ENCODE results near the gene AP1G2. TPM values are rescaled to one million over a fixed set of nuclear protein-coding genes. Genes with fewer than 3 reads are reported as not detected.

AP1G2 gene
- polyA plus RNA-seq, 2 of the 4 experiments (the other 2 are of a cell fraction), result 80.6 to 83.7 TPM

DNA sequence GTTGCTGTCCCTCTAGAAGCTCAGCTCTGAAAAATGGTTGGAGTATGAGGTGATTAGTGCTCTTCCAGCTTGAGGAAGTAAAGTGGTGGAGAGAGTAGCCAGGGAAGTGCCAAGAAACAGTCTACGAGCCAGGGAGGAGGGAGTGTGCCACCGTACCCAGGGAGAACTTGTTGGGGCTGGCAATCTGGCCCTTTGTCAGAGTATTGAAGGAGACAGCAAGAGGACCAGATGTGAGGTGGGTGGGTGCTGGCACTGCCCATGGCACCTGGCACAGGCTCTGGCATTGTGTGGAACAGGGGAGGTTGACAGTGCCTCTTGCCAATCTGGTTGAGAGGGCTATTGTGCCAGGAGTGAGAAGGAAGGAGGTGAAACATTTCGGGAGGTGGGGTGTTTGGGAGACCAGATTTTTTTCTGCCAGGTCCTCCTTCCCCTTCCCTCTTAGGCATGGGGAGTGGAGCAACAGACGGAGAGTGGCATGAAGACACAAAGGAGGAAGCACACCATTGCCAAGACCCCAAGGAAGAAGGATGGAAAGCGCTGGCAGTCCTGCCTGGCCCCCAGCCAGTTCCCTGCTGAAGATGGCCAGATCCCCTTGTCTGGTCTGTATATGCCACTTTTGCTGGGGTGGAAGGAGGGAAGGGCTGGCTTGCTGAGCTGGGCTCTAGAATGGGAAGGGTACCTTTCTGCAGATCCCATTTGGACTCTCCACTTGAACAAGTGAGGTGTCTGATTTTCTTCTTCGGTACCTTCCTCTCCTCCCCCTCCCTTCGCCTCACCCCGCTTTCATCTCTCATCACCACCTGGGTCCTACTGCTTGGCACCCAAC lies 53.6 kb downstream of the AP1G2 start:
- Histone ChIP-seq H3K27ac (no peak overlapping the region), H3K4me1 (no peaks in the 10 kb centered on the region), H3K9me3 (no peaks in the 10 kb centered on the region), H3K4me2 (no peak overlapping the region), H3K4me3 (no peak overlapping the region)
- ChIA-PET POLR2A (no interaction called here), CTCF (interaction anchor here (0.5 kb wide), 1 partner anchor 24 kb away, joined by 3 read pairs; no protein-coding TSS in a partner anchor)
- 73% methylated on average over 8 of the region's 8 CpGs for WGBS (ENCODE audit: missing lambda C conversion rate)
- TF ChIP-seq ESRRA (IDR thresholded peaks at IDR 0.05; ENCODE audit: borderline replicate concordance, low read length), result no peak
- no peak for TF ChIP-seq FOSL2 (IDR thresholded peaks at IDR 0.05)
- TF ChIP-seq FOSL2 (CRISPR knock-in tag; IDR thresholded peaks at IDR 0.05), result no peak
- TF ChIP-seq SMC3 (IDR thresholded peaks at IDR 0.05), result no peak
- no peak for TF ChIP-seq PBX3 (IDR thresholded peaks at IDR 0.05)
- TF ChIP-seq ATOH8 (CRISPR knock-in tag; IDR thresholded peaks at IDR 0.05; ENCODE audit: low read depth), result no peak
- TF ChIP-seq JUNB (IDR thresholded peaks at IDR 0.05), result no peak
- TF ChIP-seq TP53 (CRISPR knock-in tag; IDR thresholded peaks at IDR 0.05), result no peak
- TF ChIP-seq KDM1A (IDR thresholded peaks at IDR 0.05; ENCODE audit: low read depth), result no peak
- TF ChIP-seq HMGXB4 (CRISPR knock-in tag; IDR thresholded peaks at IDR 0.05; ENCODE audit: borderline replicate concordance), result no peak
- TF ChIP-seq FOSB (CRISPR knock-in tag; IDR thresholded peaks at IDR 0.05), result no peak
- TF ChIP-seq NFE2L2 (conservative IDR thresholded peaks at IDR 0.05; ENCODE audit: low read length), result no peak
- no peak for TF ChIP-seq HOXB5 (CRISPR knock-in tag; IDR thresholded peaks at IDR 0.05)
- TF ChIP-seq HEYL (CRISPR knock-in tag; IDR thresholded peaks at IDR 0.05), result no peak
- no peak for TF ChIP-seq RNF2 (IDR thresholded peaks at IDR 0.05; ENCODE audit: borderline replicate concordance, low read depth)
- no peak for TF ChIP-seq FOXS1 (CRISPR knock-in tag; IDR thresholded peaks at IDR 0.05)
- TF ChIP-seq, protein P1, sequence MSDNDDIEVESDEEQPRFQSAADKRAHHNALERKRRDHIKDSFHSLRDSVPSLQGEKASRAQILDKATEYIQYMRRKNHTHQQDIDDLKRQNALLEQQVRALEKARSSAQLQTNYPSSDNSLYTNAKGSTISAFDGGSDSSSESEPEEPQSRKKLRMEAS (IDR thresholded peaks at IDR 0.05), result no peak
- no peak for TF ChIP-seq CBX8 (IDR thresholded peaks at IDR 0.05)
- no peak for TF ChIP-seq CHD2 (IDR thresholded peaks at IDR 0.05; ENCODE audit: low read length, partially characterized antibody)
- no peak for FAIRE-seq
- DNase-seq (ENCODE audit: low read depth in 1 of 2, low spot score in 1 of 2), result no peak
- no peak for ATAC-seq

- Histone ChIP-seq H3K4me3 (no peak overlapping the region), H3K27ac (no peak overlapping the region), H3K4me2 (no peak overlapping the region), H3K9me3 (no peaks in the 10 kb centered on the region), H3K4me1 (no peaks in the 10 kb centered on the region)
- ATAC-seq (no peak), FAIRE-seq (no peak), DNase-seq (ENCODE audit: low read depth in 1 of 2, low spot score in 1 of 2) (no peak)
- ChIA-PET POLR2A (no interaction called here), CTCF (interaction anchor here (0.5 to 1.6 kb wide), 2 partner anchors 23 to 45 kb away, joined by 3 to 4 read pairs; no protein-coding TSS in a partner anchor)
- TF ChIP-seq CBX2 (IDR thresholded peaks at IDR 0.05; ENCODE audit: borderline replicate concordance, low read depth) (no peak), POLR2AphosphoS2 (conservative IDR thresholded peaks at IDR 0.05; ENCODE audit: low read length) (no peak), TP53 (CRISPR knock-in tag; IDR thresholded peaks at IDR 0.05) (no peak), NPAS2 (CRISPR knock-in tag; IDR thresholded peaks at IDR 0.05; ENCODE audit: borderline replicate concordance) (no peak), HOXB13 (CRISPR knock-in tag; IDR thresholded peaks at IDR 0.05; ENCODE audit: low read depth) (no peak), HES2 (IDR thresholded peaks at IDR 0.05) (no peak)
- 59% methylated on average over 21 of the region's 25 CpGs for WGBS (ENCODE audit: missing lambda C conversion rate)
These were observed 54.4 kb downstream of the AP1G2 start for GRCh38 chr14:23513005-23513817.

Data from A549 (cell line).